Ectodermal cell (in vitro differentiated cells): ENCODE data around the gene ITPKB. TPM values are rescaled to one million over a fixed set of nuclear protein-coding genes. Genes with fewer than 3 reads are reported as not detected.

Source experiments
- H3K27ac ChIP-seq: 2 replicates; pipeline ENCODE4 v1.7.0; 2013; ENCODE audit warnings: mild to moderate bottlenecking, low read depth, low read length; ENCODE audit not compliant: insufficient read depth, poor library complexity, severe bottlenecking
- H3K27me3 ChIP-seq: 2 replicates; pipeline ENCODE4 v1.7.0; 2013; ENCODE audit warnings: mild to moderate bottlenecking, low read length; ENCODE audit not compliant: insufficient read depth, control insufficient read depth, poor library complexity, severe bottlenecking
- H3K36me3 ChIP-seq: one replicate; pipeline ENCODE4 v1.7.0; 2013; ENCODE audit warnings: low read length; ENCODE audit not compliant: control insufficient read depth, insufficient read depth
- H3K4me1 ChIP-seq: one replicate; pipeline ENCODE4 v1.7.0; 2013; ENCODE audit warnings: low read length; ENCODE audit not compliant: control insufficient read depth, insufficient read depth
- H3K4me3 ChIP-seq: 2 replicates; pipeline ENCODE4 v1.7.0; 2013; ENCODE audit warnings: low read depth, low read length, control low read depth; ENCODE audit not compliant: insufficient read depth
- H3K9me3 ChIP-seq: 2 replicates; pipeline ENCODE4 v1.7.0; 2013; ENCODE audit warnings: mild to moderate bottlenecking, low read length, moderate library complexity; ENCODE audit not compliant: control insufficient read depth
- WGBS, 2 experiments: methylation state at CpG; one replicate each; pipeline ENCODE4 v1.1.7; 2013; ENCODE audit warnings: missing lambda C conversion rate in 2 of 2; 5-methylcytosine and 5-hydroxymethylcytosine counted together
- polyA plus RNA-seq, 4 experiments: library from polyadenylated mRNA; stranded (reverse); fragments of 50-300 nt; gene quantifications; one replicate each; pipeline ENCODE4 v1.2.3, GENCODE V29; 2013

Gene ITPKB
- polyA plus RNA-seq (2013, experiment 1 of 4) = 17.1 TPM
- polyA plus RNA-seq (2013, experiment 2 of 4) = 18.1 TPM
- polyA plus RNA-seq (2013, experiment 3 of 4) = 11.2 TPM
- 12.5 TPM for polyA plus RNA-seq (2013, experiment 4 of 4)

DNA sequence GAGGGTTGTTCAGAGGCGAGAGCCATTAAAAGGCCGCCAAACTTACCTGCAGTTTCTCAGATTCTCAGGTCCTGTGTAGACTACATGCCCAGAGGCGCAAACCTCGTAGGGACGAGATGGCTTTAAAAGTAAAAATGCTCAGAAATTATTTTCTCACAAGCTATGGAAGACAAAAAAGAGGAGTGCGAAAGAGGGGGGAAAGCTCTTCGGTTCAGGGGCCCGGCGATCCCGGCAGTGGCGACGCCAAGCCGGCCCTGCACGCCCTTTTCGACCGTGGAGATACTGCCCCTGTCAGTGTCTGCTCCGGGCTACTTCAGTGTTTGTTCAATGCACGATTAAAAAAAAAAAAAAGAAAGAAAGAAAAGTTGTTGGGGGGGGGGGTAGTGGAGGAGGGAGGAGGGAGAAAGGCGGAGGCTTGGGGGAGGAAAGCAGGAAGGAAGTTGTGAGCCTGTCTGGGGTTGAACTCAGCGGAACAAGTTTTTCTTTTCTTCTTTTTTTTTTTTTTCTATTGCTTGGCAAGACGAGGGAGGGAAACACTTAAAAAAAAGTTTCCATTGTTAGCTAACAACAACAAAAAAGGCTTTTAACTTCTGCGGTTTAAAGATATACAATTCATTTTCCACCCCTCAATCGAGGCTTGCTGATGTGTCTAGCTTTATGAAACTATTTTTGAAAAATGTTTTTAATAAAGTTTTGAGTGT, at the start of gene ITPKB:
TSS of gene ITPKB (minus strand) at position 288 of the 701 bp plus-strand sequence. CDS start 1,824 bp downstream, outside the sequence.
- Histone ChIP-seq H3K4me3 (peak within 1 kb of the TSS; percentile 71), H3K36me3 (no peaks in the 10 kb centered on the region), H3K27ac (no peak within 1 kb of the TSS), H3K27me3 (peaks cover 51% of the 10 kb centered on the region), H3K4me1 (peaks cover 21% of the 10 kb centered on the region), H3K9me3 (no peaks in the 10 kb centered on the region)
- WGBS, 2 experiments = 2 to 4% methylated on average over 18 to 23 of the region's 23 CpGs

DNA sequence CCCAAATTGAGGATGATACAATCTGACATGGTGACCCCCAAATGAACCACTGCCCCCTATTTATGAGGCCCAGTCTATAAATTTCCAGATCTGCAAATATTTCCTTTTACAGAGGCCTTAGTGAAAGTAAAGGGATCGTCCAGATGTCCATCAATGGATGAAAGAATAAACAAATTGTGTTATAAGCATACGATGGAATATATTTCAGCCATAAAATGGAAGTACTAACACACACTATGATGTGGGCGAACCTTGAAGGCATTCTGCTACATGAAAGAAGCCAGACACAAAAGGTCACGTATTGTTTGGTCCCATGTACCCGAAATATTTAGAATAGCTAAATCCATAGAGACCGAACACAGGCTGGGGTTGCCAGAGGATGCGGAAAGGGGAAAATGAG, 48.6 kb upstream of the ITPKB start:
- no peaks in the 10 kb centered on the region for H3K36me3 ChIP-seq
- no peak overlapping the region for H3K4me3 ChIP-seq
- H3K27ac ChIP-seq = no peak overlapping the region
- no peaks in the 10 kb centered on the region for H3K27me3 ChIP-seq
- H3K4me1 ChIP-seq = peaks cover 7% of the 10 kb centered on the region
- 89 to 95% methylated on average over 7 of the region's 7 CpGs for WGBS, 2 experiments
- no peaks in the 10 kb centered on the region for H3K9me3 ChIP-seq

DNA sequence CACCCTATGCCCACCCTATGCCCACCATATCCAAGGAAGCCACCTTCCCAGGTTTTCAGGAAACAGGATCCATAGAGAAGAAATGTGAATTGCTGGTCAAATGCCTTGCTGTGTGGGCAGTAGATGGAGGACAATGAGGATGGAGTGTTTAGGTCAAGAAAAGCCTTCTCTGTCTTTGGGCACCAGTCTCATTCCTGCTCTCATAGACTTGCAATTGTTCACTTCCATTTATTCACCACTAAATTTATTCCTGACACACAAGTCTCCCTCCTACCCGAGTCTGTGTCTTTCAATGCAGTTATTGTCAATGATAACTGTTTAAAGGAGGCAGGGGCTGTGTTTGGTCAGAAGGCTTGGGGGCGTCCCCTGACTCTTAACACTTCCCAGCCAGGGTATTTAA, 48.0 kb upstream of the ITPKB start:
- H3K36me3 ChIP-seq = no peaks in the 10 kb centered on the region
- no peaks in the 10 kb centered on the region for H3K9me3 ChIP-seq
- peaks cover 7% of the 10 kb centered on the region for H3K4me1 ChIP-seq
- H3K4me3 ChIP-seq = no peak overlapping the region
- H3K27me3 ChIP-seq = no peaks in the 10 kb centered on the region
- WGBS, 2 experiments = 85 to 93% methylated on average over 2 of the region's 2 CpGs
- H3K27ac ChIP-seq = no peak overlapping the region

DNA sequence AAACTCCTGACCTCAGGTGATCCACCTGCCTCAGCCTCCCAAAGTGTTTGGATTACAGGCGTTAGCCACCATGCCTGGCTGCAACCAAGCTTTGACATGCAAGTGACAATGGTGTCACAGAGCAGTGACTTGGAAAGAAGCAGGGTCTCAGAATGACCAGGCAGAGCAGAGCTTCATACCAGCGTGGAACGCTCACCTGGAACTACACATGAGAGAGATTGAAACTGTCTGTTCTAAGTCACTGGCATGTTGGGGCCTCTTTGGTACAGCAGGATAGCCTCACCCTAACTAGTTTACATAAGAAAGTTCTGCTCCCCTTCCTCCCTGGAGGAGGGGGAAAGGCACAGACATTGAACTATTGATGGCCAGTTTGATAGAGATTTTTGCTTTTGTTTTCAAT, 47.5 kb upstream of the ITPKB start:
- Histone ChIP-seq H3K4me1 (peaks cover 7% of the 10 kb centered on the region), H3K27me3 (no peaks in the 10 kb centered on the region), H3K4me3 (no peak overlapping the region), H3K9me3 (no peaks in the 10 kb centered on the region), H3K27ac (no peak overlapping the region), H3K36me3 (no peaks in the 10 kb centered on the region)
- 92 to 94% methylated on average over 3 of the region's 3 CpGs for WGBS, 2 experiments

DNA sequence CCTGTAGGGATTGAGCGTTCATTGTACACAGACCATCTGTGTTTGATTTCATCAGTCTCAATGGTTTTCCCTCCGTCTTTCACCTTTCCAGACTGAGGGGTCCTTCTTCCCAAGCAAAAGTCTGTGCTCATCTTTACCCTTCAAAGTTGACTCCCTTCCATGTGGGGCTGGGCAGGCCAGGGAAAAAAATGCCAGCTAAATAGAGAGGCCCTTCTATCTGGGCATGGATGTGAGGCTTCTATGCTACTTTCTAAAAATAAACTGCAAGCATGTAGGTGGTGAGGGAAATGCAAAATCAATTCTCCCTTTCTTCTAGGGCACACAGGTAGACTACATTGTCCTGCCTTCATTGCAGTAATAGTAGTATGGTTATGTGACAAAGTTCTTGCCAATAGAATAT, 46.7 kb upstream of the ITPKB start:
- no peaks in the 10 kb centered on the region for H3K9me3 ChIP-seq
- H3K4me3 ChIP-seq = no peak overlapping the region
- H3K27me3 ChIP-seq = no peaks in the 10 kb centered on the region
- H3K4me1 ChIP-seq = peaks cover 7% of the 10 kb centered on the region
- no peaks in the 10 kb centered on the region for H3K36me3 ChIP-seq
- WGBS, 2 experiments = 93 to 100% methylated on average over 2 of the region's 2 CpGs
- H3K27ac ChIP-seq = no peak overlapping the region

DNA sequence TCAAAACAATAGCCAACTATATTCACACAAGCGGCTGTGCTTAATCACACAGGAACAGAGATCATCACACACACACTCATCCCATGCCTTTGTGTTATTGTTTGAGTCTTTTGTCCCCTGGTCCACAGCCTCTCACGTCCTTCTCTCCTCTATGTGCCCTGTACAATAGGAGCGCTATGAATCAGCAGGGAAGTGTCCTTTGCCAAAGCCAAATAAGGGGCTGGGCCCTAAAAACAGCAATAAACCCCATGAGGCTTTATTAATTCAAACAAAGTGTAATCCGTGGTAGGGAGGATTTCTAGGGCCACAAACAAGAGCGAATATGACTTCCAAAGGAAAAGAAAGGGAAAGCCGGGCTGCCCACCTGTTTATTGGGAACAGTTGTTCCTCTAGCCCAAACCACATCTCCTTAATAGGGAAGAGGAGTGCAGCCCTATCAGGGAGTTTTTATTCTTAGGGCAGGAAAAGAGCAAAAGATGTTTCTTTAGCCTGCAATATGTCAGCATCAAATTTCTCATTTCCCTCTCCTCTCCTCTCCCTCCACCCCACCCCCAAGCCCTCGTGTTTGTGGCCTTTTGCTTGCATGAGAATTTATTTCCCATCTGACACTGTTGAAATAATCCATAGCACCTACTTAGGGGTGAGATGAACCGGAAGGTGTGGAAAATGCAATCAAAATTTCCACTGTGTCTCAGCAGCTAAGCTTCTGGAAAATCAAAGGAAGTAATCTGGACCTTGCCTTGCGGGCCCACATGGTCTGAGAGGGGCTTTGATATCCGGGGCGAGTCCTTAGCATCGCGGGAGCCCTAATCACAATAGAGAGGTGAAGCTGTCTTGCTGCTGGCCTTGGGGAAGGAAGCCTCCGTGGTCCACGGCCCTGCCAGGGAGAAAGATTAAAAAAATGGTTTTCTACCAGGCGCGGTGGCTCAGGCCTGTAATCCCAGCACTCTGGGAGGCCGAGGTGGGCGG, 45.3 kb upstream of the ITPKB start:
- Histone ChIP-seq H3K27me3 (no peaks in the 10 kb centered on the region), H3K9me3 (no peaks in the 10 kb centered on the region), H3K27ac (no peak overlapping the region), H3K36me3 (no peaks in the 10 kb centered on the region), H3K4me3 (no peak overlapping the region), H3K4me1 (peaks cover 7% of the 10 kb centered on the region)
- WGBS, 2 experiments = 82 to 86% methylated on average over 19 of the region's 19 CpGs

GRCh38 chr1:226782845-226783601, 43.9 kb upstream of the ITPKB start:
- Histone ChIP-seq H3K36me3 (no peaks in the 10 kb centered on the region), H3K27ac (no peak overlapping the region), H3K4me3 (no peak overlapping the region), H3K9me3 (no peaks in the 10 kb centered on the region), H3K4me1 (peaks cover 7% of the 10 kb centered on the region), H3K27me3 (no peaks in the 10 kb centered on the region)
- WGBS, 2 experiments = 75 to 76% methylated on average over 3 to 4 of the region's 4 CpGs

- 91 to 96% methylated on average over 7 of the region's 7 CpGs for WGBS, 2 experiments
- peaks cover 7% of the 10 kb centered on the region for H3K4me1 ChIP-seq
Measured at GRCh38 chr1:226781937-226782609, 43.0 kb upstream of the ITPKB start.

DNA sequence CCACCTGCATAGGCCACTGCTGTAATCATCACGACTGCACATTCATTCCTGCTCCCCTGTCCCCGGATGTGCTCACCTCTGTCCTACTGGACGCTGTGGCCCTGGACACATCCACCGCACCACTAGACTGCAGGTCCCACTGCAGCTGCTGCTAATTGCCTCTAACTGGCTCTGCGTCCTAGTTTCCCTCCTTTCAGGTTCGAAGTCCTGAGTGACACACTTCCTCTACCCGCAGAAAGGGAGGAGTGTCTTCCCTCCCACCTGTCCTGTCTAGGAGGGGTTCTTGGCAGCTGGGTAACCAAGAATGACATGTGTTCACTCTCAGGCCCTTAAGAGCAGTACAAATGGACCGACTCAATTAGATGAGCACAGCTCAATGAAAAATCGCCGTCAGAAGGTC, 40.5 kb upstream of the ITPKB start:
- no peak overlapping the region for H3K27ac ChIP-seq
- no peak overlapping the region for H3K4me3 ChIP-seq
- peaks cover 7% of the 10 kb centered on the region for H3K4me1 ChIP-seq
- no peaks in the 10 kb centered on the region for H3K9me3 ChIP-seq
- 93% methylated on average over 10 of the region's 10 CpGs for WGBS, 2 experiments
- no peaks in the 10 kb centered on the region for H3K27me3 ChIP-seq
- no peaks in the 10 kb centered on the region for H3K36me3 ChIP-seq

More at GRCh38 chr1:226781937-226782609, 43.0 kb upstream of the ITPKB start:
- no peaks in the 10 kb centered on the region for H3K9me3 ChIP-seq
- no peaks in the 10 kb centered on the region for H3K36me3 ChIP-seq
- H3K27me3 ChIP-seq = no peaks in the 10 kb centered on the region
- no peak overlapping the region for H3K27ac ChIP-seq
- no peak overlapping the region for H3K4me3 ChIP-seq
